HG03521 (cell line): ENCODE results near the gene PRKAG2.

Source experiments
- ATAC-seq: cut with Tn5 transposase; IDR thresholded peaks from one replicate; pipeline ENCODE4 v1.9.1; 2021; ENCODE audit warnings: mild to moderate bottlenecking, moderate library complexity; ENCODE audit not compliant: unreplicated experiment

Gene PRKAG2

GRCh38 chr7:151732292-151732691 lies 144.6 kb downstream of the PRKAG2 start:
- ATAC-seq = no peak

- ATAC-seq = no peak
Measured at GRCh38 chr7:151731022-151731441, 145.9 kb downstream of the PRKAG2 start.

GRCh38 chr7:151730591-151730990 lies 146.3 kb downstream of the PRKAG2 start:
- no peak for ATAC-seq

- no peak for ATAC-seq
Measured at GRCh38 chr7:151729521-151729921, 147.4 kb downstream of the PRKAG2 start.

GRCh38 chr7:151728746-151729145 lies 148.2 kb downstream of the PRKAG2 start:
- ATAC-seq = no peak

- ATAC-seq = no peak
Measured at GRCh38 chr7:151728286-151728660, 148.6 kb downstream of the PRKAG2 start.

- no peak for ATAC-seq
Measured at GRCh38 chr7:151727579-151728285, 149.2 kb downstream of the PRKAG2 start.

- ATAC-seq = no peak
Measured at GRCh38 chr7:151726652-151727578, 150.0 kb downstream of the PRKAG2 start.

- no peak for ATAC-seq
Measured at GRCh38 chr7:151725844-151726651, 150.9 kb downstream of the PRKAG2 start.

GRCh38 chr7:151724920-151725584 lies 151.9 kb downstream of the PRKAG2 start:
- ATAC-seq = no peak

GRCh38 chr7:151724250-151724915 lies 152.5 kb downstream of the PRKAG2 start:
- no peak for ATAC-seq

- ATAC-seq = no peak
Measured at GRCh38 chr7:151723321-151723720, 153.6 kb downstream of the PRKAG2 start.

GRCh38 chr7:151722533-151722932 lies 154.4 kb downstream of the PRKAG2 start:
- ATAC-seq = no peak

- no peak for ATAC-seq
Measured at GRCh38 chr7:151721694-151722093, 155.2 kb downstream of the PRKAG2 start.

- ATAC-seq = no peak
Measured at GRCh38 chr7:151721236-151721635, 155.7 kb downstream of the PRKAG2 start.

GRCh38 chr7:151720280-151720679 lies 156.6 kb downstream of the PRKAG2 start:
- ATAC-seq = no peak

GRCh38 chr7:151719897-151720242 lies 157.0 kb downstream of the PRKAG2 start:
- ATAC-seq = no peak

GRCh38 chr7:151719031-151719896 lies 157.7 kb downstream of the PRKAG2 start:
- ATAC-seq = no peak

GRCh38 chr7:151717918-151718317 lies 159.0 kb downstream of the PRKAG2 start:
- ATAC-seq = no peak
